OCI-LY1 (cell line): Measurements from ENCODE around the gene TLCD3B.

Experiments used
- CTCF ChIP-seq: fragments of 200-600 bp; sonication (generic), shearing (Covaris generic); IDR thresholded peaks from 2 replicates; pipeline ENCODE4 v1.5.1; 2017; ENCODE audit warnings: mild to moderate bottlenecking, antibody characterized with exemption, low read length, moderate library complexity, mixed read lengths
- EZH2 ChIP-seq: fragments of 200-600 bp; sonication (generic), shearing (Covaris generic); IDR thresholded peaks from 2 replicates; pipeline ENCODE4 v1.8.0; 2017; ENCODE audit warnings: borderline replicate concordance, mixed run types, mild to moderate bottlenecking, antibody characterized with exemption, low read length, moderate library complexity, mixed read lengths

- TF ChIP-seq CTCF (no peak), EZH2 (no peak)
Measured at GRCh38 chr16:30028438-30029076, 2.5 kb downstream of the TLCD3B start.
